NCI-H524 (cell line): ENCODE results near the gene ACYP2.
A peak's percentile ranks its signal among the peaks of the same experiment; 100 is the strongest.
"Not testable (repeated sequence)": the region's sequence is repeated elsewhere in the genome, so short reads cannot be mapped to it uniquely, and the experiment has no call there.

ENCODE experiments used
- DNase-seq, 2 experiments: peaks; one replicate each; lab custom pipeline; 2025; lab: John Stamatoyannopoulos, UW

ACYP2 gene

GRCh38 chr2:54226260-54226659, 110.8 kb downstream of the ACYP2 start:
- no peak for DNase-seq

GRCh38 chr2:54227798-54228197, 112.4 kb downstream of the ACYP2 start:
- DNase-seq, result no peak

- no peak for DNase-seq
These were observed 113.5 kb downstream of the ACYP2 start for GRCh38 chr2:54228945-54229344.

- DNase-seq, result no peak
These were observed 118.6 kb downstream of the ACYP2 start for GRCh38 chr2:54233832-54234649.

GRCh38 chr2:54237428-54237827, 122.0 kb downstream of the ACYP2 start:
- no peak for DNase-seq

- DNase-seq, result peak; percentile 3 to 51
These were observed 124.0 kb downstream of the ACYP2 start for GRCh38 chr2:54239427-54239826.

- peak in 1 of 2 experiments; percentile 13 for DNase-seq
These were observed 125.4 kb downstream of the ACYP2 start for GRCh38 chr2:54240515-54241469.

GRCh38 chr2:54247115-54247514, 131.7 kb downstream of the ACYP2 start:
- no peak for DNase-seq

- DNase-seq, result no peak
These were observed 134.2 kb downstream of the ACYP2 start for GRCh38 chr2:54249629-54250028.

GRCh38 chr2:54254180-54254579, 138.8 kb downstream of the ACYP2 start:
- no peak for DNase-seq

GRCh38 chr2:54255230-54256090, 140.0 kb downstream of the ACYP2 start:
- no peak for DNase-seq

GRCh38 chr2:54256091-54256694, 140.8 kb downstream of the ACYP2 start, which contains the start of gene TSPYL6:
TSS of gene TSPYL6 (minus strand) at chr2:54256229. CDS start at chr2:54256151, 78 bp downstream.
- DNase-seq, result no peak

GRCh38 chr2:54258166-54258565, 142.8 kb downstream of the ACYP2 start:
- DNase-seq, result no peak

- DNase-seq, result no peak
These were observed 144.2 kb downstream of the ACYP2 start for GRCh38 chr2:54259413-54260240.

- no peak for DNase-seq
These were observed 144.8 kb downstream of the ACYP2 start for GRCh38 chr2:54260241-54260595.

GRCh38 chr2:54261537-54261936, 146.1 kb downstream of the ACYP2 start:
- no peak for DNase-seq

GRCh38 chr2:54262015-54262765, 146.8 kb downstream of the ACYP2 start:
- DNase-seq, result no peak

GRCh38 chr2:54265081-54265480, 149.7 kb downstream of the ACYP2 start:
- DNase-seq, result not testable (repeated sequence)

- no peak for DNase-seq
These were observed 152.2 kb downstream of the ACYP2 start for GRCh38 chr2:54267577-54267976.

GRCh38 chr2:54271189-54271588, 155.8 kb downstream of the ACYP2 start:
- DNase-seq, result no peak
